HCT116 (cell line): ENCODE measurements around the gene CTIF.

Experiments
- CTCF ChIP-seq, 3 experiments: fragments of 200-600 bp in 1 of 3; sonication (generic) in 1 of 3; IDR thresholded peaks in 2 of 3; conservative IDR thresholded peaks in 1 of 3; 2 replicates each; pipeline ENCODE4 v1.5.1; 2012 to 2017; ENCODE audit warnings: low read depth in 2 of 3, low read length in 2 of 3, antibody characterized with exemption in 1 of 3, borderline replicate concordance in 1 of 3, control low read depth in 1 of 3, mild to moderate bottlenecking in 1 of 3, mixed read lengths in 1 of 3, mixed run types in 1 of 3, moderate library complexity in 1 of 3; ENCODE audit not compliant: insufficient read depth in 1 of 3
- EZH2 ChIP-seq: fragments of 200-600 bp; sonication (generic); IDR thresholded peaks from 2 replicates; pipeline ENCODE4 v1.6.1; 2017; ENCODE audit warnings: antibody characterized with exemption, mixed run types
- EZH2phosphoT487 ChIP-seq: fragments of 200-600 bp; IDR thresholded peaks from 2 replicates; pipeline ENCODE4 v1.6.1; 2018; ENCODE audit warnings: antibody characterized with exemption, borderline replicate concordance
- POLR2A ChIP-seq: IDR thresholded peaks from 2 replicates; pipeline ENCODE4 v1.7.0; 2011; ENCODE audit warnings: borderline replicate concordance; ENCODE audit not compliant: insufficient read depth, insufficient read length; ENCODE audit errors: extremely low read depth
- SIN3A ChIP-seq: IDR thresholded peaks from 2 replicates; pipeline ENCODE4 v1.6.1; 2012; ENCODE audit warnings: low read depth

GRCh38 chr18:48724442-48724841 is 185.6 kb downstream of the CTIF start:
- TF ChIP-seq EZH2phosphoT487, result no peak
- TF ChIP-seq CTCF (IDR thresholded peaks at IDR 0.05 in 2 of 3, conservative IDR thresholded peaks at IDR 0.05 in 1 of 3; ENCODE audit: borderline replicate concordance in 1 of 3, insufficient read depth in 1 of 3, low read depth in 2 of 3, low read length in 2 of 3), result no peak
- no peak for TF ChIP-seq EZH2
- TF ChIP-seq POLR2A, result no peak
- TF ChIP-seq SIN3A, result no peak
